HCT116 (cell line): ENCODE results near the gene SLC27A1. TPM values are rescaled to one million over a fixed set of nuclear protein-coding genes. Genes with fewer than 3 reads are reported as not detected.

Experiments
- ATAC-seq: fragments of 200-7000 bp; cut with Tn5 transposase; 2 replicates; pipeline ENCODE4 v1.9.1; 2020; ENCODE audit warnings: mild to moderate bottlenecking, moderate library complexity
- BruUV-seq: library from RNA; stranded (reverse); fragments of 400-500 nt; replicated peaks from 2 replicates; lab custom pipeline; 2021; lab: Mats Ljungman, UMichigan
- CTCF ChIA-PET: fragments of 300-600 bp; sonication (Branson Sonifier 250); formaldehyde crosslinking; loops from one replicate; lab custom pipeline; 2021; ENCODE audit warnings: antibody characterized with exemption; lab: Charles Lee
- POLR2A ChIA-PET: fragments of 300-600, 350-600 bp; sonication (Branson Sonifier 250); formaldehyde crosslinking; loops from one replicate; lab custom pipeline; 2021; ENCODE audit warnings: antibody characterized with exemption; lab: Charles Lee
- RAD21 ChIA-PET, 2 experiments: fragments of 300-600 bp; sonication (Branson Sonifier 250); formaldehyde crosslinking; loops; one replicate each; lab custom pipeline; 2023; ENCODE audit warnings: low total read pairs in 2 of 2; ENCODE audit not compliant: uncharacterized antibody in 2 of 2, unreplicated experiment in 2 of 2, low non-redundant PET in 1 of 2; lab: Charles Lee
- DNase-seq: peaks from one replicate; pipeline ENCODE4 v3.0.0-alpha.2; 2010; ENCODE audit warnings: low read depth, low spot score
- H2AFZ ChIP-seq: fragments of 200-600 bp; shearing (Covaris generic), sonication (generic); 2 replicates; pipeline ENCODE4 v1.6.1; 2017; ENCODE audit warnings: low read depth, mixed run types, mixed read lengths, antibody characterized with exemption, low read length; ENCODE audit not compliant: poor library complexity, severe bottlenecking
- H3K27ac ChIP-seq: 2 replicates; pipeline ENCODE4 v1.5.1; 2012; ENCODE audit warnings: low read depth, low read length
- H3K27me3 ChIP-seq: fragments of 200-600 bp; sonication (generic); 2 replicates; pipeline ENCODE4 v1.6.1; 2016; ENCODE audit warnings: mixed run types, low read length, mixed read lengths; ENCODE audit not compliant: insufficient read depth
- H3K36me3 ChIP-seq, 2 experiments: fragments of 200-500 bp in 1 of 2; fragments of 200-600 bp in 1 of 2; sonication (Bioruptor generic) in 1 of 2; sonication (generic) in 1 of 2; 2 replicates each; pipeline versions ENCODE4 v1.5.1 to v1.6.1; 2014 to 2016; ENCODE audit warnings: low read length in 2 of 2, inconsistent platforms in 1 of 2, mixed read lengths in 1 of 2, mixed run types in 1 of 2; ENCODE audit not compliant: insufficient read depth in 2 of 2, control insufficient read depth in 1 of 2
- H3K4me1 ChIP-seq, 2 experiments: fragments of 200-600 bp in 1 of 2; sonication (generic) in 1 of 2; 2 replicates each; pipeline versions ENCODE4 v1.5.1 to v1.6.1; 2012 to 2017; ENCODE audit warnings: low read length in 2 of 2, inconsistent platforms in 1 of 2, mild to moderate bottlenecking in 1 of 2, mixed read lengths in 1 of 2, mixed run types in 1 of 2, moderate library complexity in 1 of 2; ENCODE audit not compliant: insufficient read depth in 2 of 2, control insufficient read depth in 1 of 2
- H3K4me2 ChIP-seq: fragments of 200-600 bp; sonication (generic); 2 replicates; pipeline ENCODE4 v1.6.1; 2017; ENCODE audit warnings: mixed run types, low read length, mixed read lengths
- H3K4me3 ChIP-seq, 2 experiments: fragments of 200-600 bp in 1 of 2; sonication (generic) in 1 of 2; replicated peaks in 1 of 2; 2 replicates each; pipeline ENCODE4 v1.5.1; 2011 to 2016; ENCODE audit warnings: low read length in 2 of 2, control low read depth in 1 of 2, low read depth in 1 of 2, mild to moderate bottlenecking in 1 of 2, mixed read lengths in 1 of 2, mixed run types in 1 of 2
- H3K79me2 ChIP-seq: fragments of 200-600 bp; sonication (generic); 2 replicates; pipeline ENCODE4 v1.6.1; 2017; ENCODE audit warnings: mild to moderate bottlenecking, mixed run types, low read length, moderate library complexity, mixed read lengths; ENCODE audit not compliant: insufficient read depth
- H3K9ac ChIP-seq: fragments of 200-600 bp; sonication (generic); 2 replicates; pipeline ENCODE4 v1.6.1; 2016; ENCODE audit warnings: low read length, mixed read lengths
- H3K9me2 ChIP-seq: fragments of 200-600 bp; sonication (generic), shearing (Covaris generic); 2 replicates; pipeline ENCODE4 v1.6.1; 2017; ENCODE audit warnings: mixed run types, mild to moderate bottlenecking, moderate library complexity; ENCODE audit not compliant: insufficient read depth
- H3K9me3 ChIP-seq, 2 experiments: fragments of 200-500 bp in 1 of 2; fragments of 200-600 bp in 1 of 2; sonication (Bioruptor generic) in 1 of 2; sonication (generic) in 1 of 2; 2 replicates each; pipeline ENCODE4 v1.6.1; 2014 to 2017; ENCODE audit warnings: low read length in 2 of 2, mixed read lengths in 2 of 2, inconsistent platforms in 1 of 2, low read depth in 1 of 2, mild to moderate bottlenecking in 1 of 2, mixed run types in 1 of 2, moderate library complexity in 1 of 2; ENCODE audit not compliant: control insufficient read depth in 1 of 2, insufficient read depth in 1 of 2
- H4K20me1 ChIP-seq: fragments of 200-600 bp; sonication (generic), shearing (Covaris generic); 2 replicates; pipeline ENCODE4 v1.6.1; 2017; ENCODE audit warnings: mixed run types, mild to moderate bottlenecking, moderate library complexity; ENCODE audit not compliant: insufficient read depth
- CBX3 ChIP-seq: IDR thresholded peaks from 2 replicates; pipeline ENCODE4 v1.6.1; 2012; ENCODE audit warnings: low read depth
- CEBPB ChIP-seq: IDR thresholded peaks from 2 replicates; pipeline ENCODE4 v1.6.1; 2012; ENCODE audit warnings: low read depth
- CTCF ChIP-seq, 3 experiments: fragments of 200-600 bp in 1 of 3; sonication (generic) in 1 of 3; IDR thresholded peaks in 2 of 3; conservative IDR thresholded peaks in 1 of 3; 2 replicates each; pipeline ENCODE4 v1.5.1; 2012 to 2017; ENCODE audit warnings: low read depth in 2 of 3, low read length in 2 of 3, antibody characterized with exemption in 1 of 3, borderline replicate concordance in 1 of 3, control low read depth in 1 of 3, mild to moderate bottlenecking in 1 of 3, mixed read lengths in 1 of 3, mixed run types in 1 of 3, moderate library complexity in 1 of 3; ENCODE audit not compliant: insufficient read depth in 1 of 3
- EGR1 ChIP-seq: IDR thresholded peaks from 2 replicates; pipeline ENCODE4 v1.6.1; 2012; ENCODE audit warnings: low read depth
- ELF1 ChIP-seq: IDR thresholded peaks from 2 replicates; pipeline ENCODE4 v1.6.1; 2012; ENCODE audit warnings: low read depth, borderline replicate concordance
- EZH2 ChIP-seq: fragments of 200-600 bp; sonication (generic); IDR thresholded peaks from 2 replicates; pipeline ENCODE4 v1.6.1; 2017; ENCODE audit warnings: antibody characterized with exemption, mixed run types
- EZH2phosphoT487 ChIP-seq: fragments of 200-600 bp; IDR thresholded peaks from 2 replicates; pipeline ENCODE4 v1.6.1; 2018; ENCODE audit warnings: antibody characterized with exemption, borderline replicate concordance
- JUND ChIP-seq: IDR thresholded peaks from 2 replicates; pipeline ENCODE4 v1.6.1; 2012
- POLR2A ChIP-seq: IDR thresholded peaks from 2 replicates; pipeline ENCODE4 v1.7.0; 2011; ENCODE audit warnings: borderline replicate concordance; ENCODE audit not compliant: insufficient read depth, insufficient read length; ENCODE audit errors: extremely low read depth
- POLR2AphosphoS5 ChIP-seq: IDR thresholded peaks from 2 replicates; pipeline ENCODE4 v1.6.1; 2011; ENCODE audit warnings: mild to moderate bottlenecking, low read depth, low read length, moderate library complexity
- RAD21 ChIP-seq: IDR thresholded peaks from 2 replicates; pipeline ENCODE4 v1.6.1; 2012; ENCODE audit warnings: low read depth, mild to moderate bottlenecking
- REST ChIP-seq: IDR thresholded peaks from 2 replicates; pipeline ENCODE4 v1.6.1; 2012; ENCODE audit warnings: low read depth
- SIN3A ChIP-seq: IDR thresholded peaks from 2 replicates; pipeline ENCODE4 v1.6.1; 2012; ENCODE audit warnings: low read depth
- SP1 ChIP-seq: IDR thresholded peaks from 2 replicates; pipeline ENCODE4 v1.6.1; 2012; ENCODE audit warnings: low read depth
- SRF ChIP-seq: IDR thresholded peaks from 2 replicates; pipeline ENCODE4 v1.6.1; 2012; ENCODE audit warnings: low read depth
- TCF7L2 ChIP-seq: IDR thresholded peaks from 2 replicates; pipeline ENCODE4 v1.7.0; 2011; ENCODE audit warnings: borderline replicate concordance, inconsistent platforms; ENCODE audit not compliant: insufficient read depth, insufficient read length; ENCODE audit errors: extremely low read depth
- YY1 ChIP-seq: IDR thresholded peaks from 2 replicates; pipeline ENCODE4 v1.6.1; 2011; ENCODE audit warnings: low read length, low read depth, moderate library complexity, mild to moderate bottlenecking; ENCODE audit not compliant: insufficient replicate concordance; ENCODE audit errors: extremely low read depth
- ZFX ChIP-seq: fragments of 450-650 bp; IDR thresholded peaks from 2 replicates; pipeline ENCODE4 v1.6.1; 2017
- intact Hi-C: fragments of 100-400 bp; cut with micrococcal nuclease; formaldehyde crosslinking; loops from 2 replicates; pipeline ENCODE4 v1.10.0; 2022
- total RNA-seq: library from RNA; stranded (reverse); gene quantifications from one replicate; pipeline ENCODE4 v1.2.1, GENCODE V29; 2021; ENCODE audit not compliant: unreplicated experiment
- TF ChIP-seq, protein P1 (sequence below): IDR thresholded peaks from 2 replicates; pipeline ENCODE4 v1.6.1; 2012

The SLC27A1 gene
- total RNA-seq, 1 experiment from 2014 or later = 22.5 TPM

DNA sequence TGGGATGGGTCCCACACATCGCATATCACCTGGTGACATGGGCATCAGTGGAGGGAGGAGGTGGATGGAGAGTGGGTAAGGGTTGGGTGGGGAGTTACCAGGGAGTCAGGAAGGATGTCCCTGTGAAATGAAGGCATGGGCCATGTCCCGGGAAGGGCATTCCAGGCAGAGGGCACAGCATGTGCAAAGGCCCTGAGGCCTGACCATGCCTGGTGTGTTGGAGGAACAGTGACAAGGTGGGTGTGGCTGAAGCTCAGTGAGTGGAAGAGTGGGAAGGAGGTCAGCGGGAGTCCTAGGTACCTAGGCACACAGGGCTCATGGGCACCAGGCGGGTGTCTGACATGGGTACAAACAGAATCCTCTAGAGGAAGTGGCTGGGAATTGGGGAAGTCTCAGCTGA lies 74.1 kb downstream of the SLC27A1 start:
- no peak for DNase-seq
- ChIA-PET POLR2A (no interaction called here), CTCF (no interaction called here), RAD21 (no interaction called here)
- H3K4me3 ChIP-seq = no peak overlapping the region
- H4K20me1 ChIP-seq = no peaks in the 10 kb centered on the region
- no peaks in the 10 kb centered on the region for H3K79me2 ChIP-seq
- no peaks in the 10 kb centered on the region for H3K36me3 ChIP-seq
- no peak overlapping the region for H3K9ac ChIP-seq
- H3K4me1 ChIP-seq = peaks cover 0 to 14% of the 10 kb centered on the region in 2 experiments; a peak in 2 of 4 replicates
- H3K9me2 ChIP-seq = no peaks in the 10 kb centered on the region
- intact Hi-C loops = no loop called here
- TF ChIP-seq REST (no peak), SRF (no peak), ZFX (no peak), CBX3 (no peak), EGR1 (no peak), RAD21 (no peak), EZH2 (no peak), TCF7L2 (no peak), JUND (no peak), POLR2AphosphoS5 (no peak), CEBPB (no peak), SP1 (no peak), ELF1 (no peak), CTCF (IDR thresholded peaks at IDR 0.05 in 2 of 3, conservative IDR thresholded peaks at IDR 0.05 in 1 of 3; ENCODE audit: borderline replicate concordance in 1 of 3, insufficient read depth in 1 of 3, low read depth in 2 of 3, low read length in 2 of 3) (no peak), EZH2phosphoT487 (no peak), POLR2A (no peak), YY1 (no peak), SIN3A (no peak)
- TF ChIP-seq, protein P1, sequence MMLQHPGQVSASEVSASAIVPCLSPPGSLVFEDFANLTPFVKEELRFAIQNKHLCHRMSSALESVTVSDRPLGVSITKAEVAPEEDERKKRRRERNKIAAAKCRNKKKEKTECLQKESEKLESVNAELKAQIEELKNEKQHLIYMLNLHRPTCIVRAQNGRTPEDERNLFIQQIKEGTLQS = no peak
- no peak for ATAC-seq
- no peaks in the 10 kb centered on the region for H3K27me3 ChIP-seq
- H3K9me3 ChIP-seq = no peaks in the 10 kb centered on the region
- no peak overlapping the region for H3K4me2 ChIP-seq
- H3K27ac ChIP-seq = no peak overlapping the region
- BruUV-seq = no TSS peak
- H2AFZ ChIP-seq = no peak overlapping the region
